Thyroid gland (tissue), 4 donors: ENCODE measurements around the gene LIN28B. TPM values are rescaled to one million over a fixed set of nuclear protein-coding genes. Genes with fewer than 3 reads are reported as not detected.
"Not testable (repeated sequence)": the region's sequence is repeated elsewhere in the genome, so short reads cannot be mapped to it uniquely, and the experiment has no call there.

ENCODE experiments used
- DNase-seq, 2 donors: peaks; one replicate each; pipeline ENCODE4 v3.0.0-alpha.2; 2019
- H3K27ac ChIP-seq, 3 donors: fragments of 200-600 bp; sonication (generic); 1 replicate in 2 of 3; 2 replicates in 1 of 3; pipeline ENCODE4 v1.5.1; 2016 to 2019; ENCODE audit warnings: mild to moderate bottlenecking in 1 of 3, moderate library complexity in 1 of 3
- H3K27me3 ChIP-seq: fragments of 200-600 bp; sonication (generic); one replicate; pipeline ENCODE4 v1.5.1; 2019
- H3K36me3 ChIP-seq, 2 donors: fragments of 200-600 bp; sonication (generic); one replicate each; pipeline ENCODE4 v1.5.1; 2016 to 2019
- H3K4me1 ChIP-seq, 2 donors: fragments of 200-600 bp; sonication (generic); one replicate each; pipeline ENCODE4 v1.5.1; 2017 to 2019
- H3K4me3 ChIP-seq, 3 donors: fragments of 200-600 bp; sonication (generic); replicated peaks in 1 of 3; 1 replicate in 2 of 3; 2 replicates in 1 of 3; pipeline ENCODE4 v1.5.1; 2016; ENCODE audit warnings: mild to moderate bottlenecking in 1 of 3
- H3K9me3 ChIP-seq: fragments of 200-600 bp; sonication (generic); one replicate; pipeline ENCODE4 v1.5.1; 2017
- CTCF ChIP-seq, 6 experiments: fragments of 200-600 bp in 3 of 6; fragments of 450-650 bp in 3 of 6; sonication (generic) in 3 of 6; IDR thresholded peaks; one replicate each; pipeline ENCODE4 v1.5.1; 2016 to 2019; ENCODE audit warnings: antibody characterized with exemption in 6 of 6, mild to moderate bottlenecking in 2 of 6, inconsistent platforms in 1 of 6, moderate library complexity in 1 of 6
- POLR2A ChIP-seq, 2 donors: fragments of 450-650 bp; IDR thresholded peaks; one replicate each; pipeline ENCODE4 v1.6.1; 2017; ENCODE audit warnings: antibody characterized with exemption in 2 of 2, mild to moderate bottlenecking in 2 of 2, moderate library complexity in 1 of 2
- WGBS, 2 donors: methylation state at CpG; one replicate each; pipeline ENCODE4 v1.1.5; 2017; 5-methylcytosine and 5-hydroxymethylcytosine counted together
- intact Hi-C: fragments of 100-400 bp; cut with DNase I; formaldehyde crosslinking; loops from one replicate; pipeline ENCODE4 v1.15.1; 2023
- total RNA-seq, 4 donors: library from RNA; depleted of rRNA; stranded (reverse); fragments of >200 nt; gene quantifications; one replicate each; pipeline ENCODE4 v1.2.3, GENCODE V29; 2016

LIN28B gene
- total RNA-seq, 4 donors from 2014 or later, result 0.24 TPM; not detected in 3

- Histone ChIP-seq H3K9me3 (no peaks in the 10 kb centered on the region), H3K36me3 (no peaks in the 10 kb centered on the region), H3K27me3 (no peaks in the 10 kb centered on the region), H3K4me3 (no peak overlapping the region), H3K4me1 (no peaks in the 10 kb centered on the region), H3K27ac (no peak overlapping the region)
- TF ChIP-seq CTCF (IDR thresholded peaks at IDR 0.05) (no peak), POLR2A (IDR thresholded peaks at IDR 0.05) (no peak)
- WGBS, 2 donors, result 73% methylated on average over 3 of the region's 3 CpGs
- DNase-seq, result no peak
- intact Hi-C loops, result no loop called here
These were observed 29.7 kb downstream of the LIN28B start for GRCh38 chr6:104986625-104987024.

- 86 to 91% methylated on average over 3 of the region's 3 CpGs for WGBS, 2 donors
- H3K36me3 ChIP-seq, result no peaks in the 10 kb centered on the region
- no peaks in the 10 kb centered on the region for H3K27me3 ChIP-seq
- DNase-seq, result no peak
- no peaks in the 10 kb centered on the region for H3K9me3 ChIP-seq
- H3K4me1 ChIP-seq, result no peaks in the 10 kb centered on the region
- intact Hi-C loops, result no loop called here
- TF ChIP-seq CTCF (IDR thresholded peaks at IDR 0.05) (no peak), POLR2A (IDR thresholded peaks at IDR 0.05) (no peak)
- H3K27ac ChIP-seq, result no peak overlapping the region
- H3K4me3 ChIP-seq, result no peak overlapping the region
These were observed 30.3 kb downstream of the LIN28B start for GRCh38 chr6:104987218-104987617.

GRCh38 chr6:104990085-104990484 is 33.2 kb downstream of the LIN28B start:
- 94 to 96% methylated on average over 1 of the region's 1 CpG for WGBS, 2 donors
- DNase-seq, result no peak
- Histone ChIP-seq H3K36me3 (no peaks in the 10 kb centered on the region), H3K9me3 (no peaks in the 10 kb centered on the region), H3K4me3 (no peak overlapping the region), H3K27me3 (no peaks in the 10 kb centered on the region), H3K4me1 (no peaks in the 10 kb centered on the region), H3K27ac (no peak overlapping the region)
- TF ChIP-seq POLR2A (IDR thresholded peaks at IDR 0.05) (no peak), CTCF (IDR thresholded peaks at IDR 0.05) (no peak)
- intact Hi-C loops, result no loop called here

GRCh38 chr6:104991062-104991461 is 34.2 kb downstream of the LIN28B start:
- H3K27ac ChIP-seq, intact Hi-C loops, H3K9me3 ChIP-seq, H3K27me3 ChIP-seq, H3K4me3 ChIP-seq, H3K36me3 ChIP-seq, H3K4me1 ChIP-seq, DNase-seq: not testable (repeated sequence)
- WGBS, 2 donors, result 98 to 100% methylated on average over 4 to 10 of the region's 37 CpGs

- H3K27me3 ChIP-seq, DNase-seq, H3K4me3 ChIP-seq, intact Hi-C loops, H3K9me3 ChIP-seq, H3K4me1 ChIP-seq, H3K27ac ChIP-seq, H3K36me3 ChIP-seq: not testable (repeated sequence)
- WGBS, 2 donors, result 91 to 96% methylated on average over 7 of the region's 7 CpGs
These were observed 36.7 kb downstream of the LIN28B start for GRCh38 chr6:104993576-104993975.

GRCh38 chr6:104995989-104996617 is 39.2 kb downstream of the LIN28B start:
- intact Hi-C loops, result loop anchor here (5.0 kb wide), 1 partner anchor 81 kb away; no protein-coding TSS in a partner anchor
- H3K4me1 ChIP-seq, result peaks cover 13 to 19% of the 10 kb centered on the region in 2 donors
- peak overlapping the region; percentile 13 to 61 (median 58) for H3K27ac ChIP-seq
- H3K36me3 ChIP-seq, result no peaks in the 10 kb centered on the region
- TF ChIP-seq POLR2A (IDR thresholded peaks at IDR 0.05) (peak in 1 of 2 donors; percentile 43), CTCF (IDR thresholded peaks at IDR 0.05) (peak in 4 of 6 experiments; percentile 35 to 88 (median 66))
- no peaks in the 10 kb centered on the region for H3K9me3 ChIP-seq
- H3K27me3 ChIP-seq, result no peaks in the 10 kb centered on the region
- DNase-seq, result peak; percentile 8 to 10
- 90 to 91% methylated on average over 2 of the region's 2 CpGs for WGBS, 2 donors
- no peak overlapping the region for H3K4me3 ChIP-seq
